Lung (tissue), 16 donors: ENCODE measurements around the gene INPP5E. TPM values are rescaled to one million over a fixed set of nuclear protein-coding genes. Genes with fewer than 3 reads are reported as not detected.

ENCODE experiments used
- ATAC-seq: fragments of 200-7000 bp; cut with Tn5 transposase; one replicate; pipeline ENCODE4 v1.9.1; 2020; ENCODE audit warnings: moderate number of reproducible peaks; ENCODE audit not compliant: insufficient read depth, low FRiP score
- DNase-seq, 3 donors: peaks; one replicate each; pipeline ENCODE4 v3.0.0-alpha.2; 2013 to 2017
- H3K27ac ChIP-seq, 2 donors: one replicate each; pipeline ENCODE4 v1.5.1; 2013; ENCODE audit warnings: mild to moderate bottlenecking in 2 of 2, moderate library complexity in 2 of 2, control low read depth in 1 of 2, inconsistent platforms in 1 of 2, low read depth in 1 of 2, low read length in 1 of 2
- H3K27me3 ChIP-seq, 3 donors: one replicate each; pipeline ENCODE4 v1.5.1; 2013; ENCODE audit warnings: low read length in 2 of 3; ENCODE audit not compliant: control insufficient read depth in 3 of 3, insufficient read depth in 3 of 3
- H3K36me3 ChIP-seq, 4 donors: one replicate each; pipeline ENCODE4 v1.5.1; 2013; ENCODE audit warnings: low read length in 4 of 4, mild to moderate bottlenecking in 1 of 4, moderate library complexity in 1 of 4; ENCODE audit not compliant: control insufficient read depth in 4 of 4, insufficient read depth in 4 of 4
- H3K4me1 ChIP-seq, 5 donors: one replicate each; pipeline ENCODE4 v1.5.1; 2013; ENCODE audit warnings: low read length in 5 of 5, mild to moderate bottlenecking in 2 of 5, moderate library complexity in 1 of 5; ENCODE audit not compliant: control insufficient read depth in 5 of 5, insufficient read depth in 5 of 5
- H3K4me3 ChIP-seq: one replicate; pipeline ENCODE4 v1.5.1; 2013; ENCODE audit warnings: mild to moderate bottlenecking, control low read depth, moderate library complexity
- H3K9ac ChIP-seq, 2 donors: one replicate each; pipeline ENCODE4 v1.5.1; 2013; ENCODE audit warnings: low read length in 2 of 2, control low read depth in 1 of 2; ENCODE audit not compliant: insufficient read depth in 1 of 2
- H3K9me3 ChIP-seq, 4 donors: one replicate each; pipeline ENCODE4 v1.5.1; 2013; ENCODE audit warnings: low read length in 3 of 4, mild to moderate bottlenecking in 1 of 4, moderate library complexity in 1 of 4; ENCODE audit not compliant: control insufficient read depth in 4 of 4, insufficient read depth in 3 of 4
- WGBS, 2 donors: extraction: QIAGEN DNeasy Blood & Tissue Kit; methylation state at CpG; one replicate each; pipeline ENCODE4 v1.1.7; 2013; 5-methylcytosine and 5-hydroxymethylcytosine counted together
- long read RNA-seq, 5 donors: transcript quantifications; one replicate each; lab custom pipeline, GENCODE V29; 2026
- polyA plus RNA-seq, 2 donors: library from polyadenylated mRNA; stranded (reverse); fragments of 200-250 nt; gene quantifications; one replicate each; pipeline ENCODE4 v1.2.1, GENCODE V29; 2013
- total RNA-seq, 2 donors: library from RNA; depleted of rRNA in 1 of 2; stranded (reverse); fragments of >200 nt in 1 of 2; gene quantifications; one replicate each; pipeline ENCODE4 v1.2.1, GENCODE V29; 2014 to 2021
- TF ChIP-seq, protein P1 (sequence below): IDR thresholded peaks from 2 replicates; pipeline ENCODE4 v1.5.1; 2012; ENCODE audit warnings: mild to moderate bottlenecking; ENCODE audit errors: control extremely low read depth, extremely low read depth
- donor health status: control.
- donor health status: control.
- donor health status: Bipolar disorder and iron deficiency.
- donor health status: healthy.
- donor health status: DM: yes; HTN: yes; CAD: no.

Gene INPP5E, protein sequence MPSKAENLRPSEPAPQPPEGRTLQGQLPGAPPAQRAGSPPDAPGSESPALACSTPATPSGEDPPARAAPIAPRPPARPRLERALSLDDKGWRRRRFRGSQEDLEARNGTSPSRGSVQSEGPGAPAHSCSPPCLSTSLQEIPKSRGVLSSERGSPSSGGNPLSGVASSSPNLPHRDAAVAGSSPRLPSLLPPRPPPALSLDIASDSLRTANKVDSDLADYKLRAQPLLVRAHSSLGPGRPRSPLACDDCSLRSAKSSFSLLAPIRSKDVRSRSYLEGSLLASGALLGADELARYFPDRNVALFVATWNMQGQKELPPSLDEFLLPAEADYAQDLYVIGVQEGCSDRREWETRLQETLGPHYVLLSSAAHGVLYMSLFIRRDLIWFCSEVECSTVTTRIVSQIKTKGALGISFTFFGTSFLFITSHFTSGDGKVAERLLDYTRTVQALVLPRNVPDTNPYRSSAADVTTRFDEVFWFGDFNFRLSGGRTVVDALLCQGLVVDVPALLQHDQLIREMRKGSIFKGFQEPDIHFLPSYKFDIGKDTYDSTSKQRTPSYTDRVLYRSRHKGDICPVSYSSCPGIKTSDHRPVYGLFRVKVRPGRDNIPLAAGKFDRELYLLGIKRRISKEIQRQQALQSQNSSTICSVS
- total RNA-seq (10 to 100 TPM in 1 of 2 donors, 1 to 10 TPM in 1; 8.4 to 18.4 TPM), polyA plus RNA-seq (1 to 10 TPM; 7.2 to 8.7 TPM)
- long read RNA-seq, donor 1, full-length matches to known transcripts = 6 of 6 reads
- long read RNA-seq, donor 1, partial matches to known transcripts = 0 of 6 reads
- long read RNA-seq, donor 1, other reads (novel, unspliced or antisense) = 0 of 6 reads
- long read RNA-seq, donor 2, partial matches to known transcripts = 0 of 1 reads
- long read RNA-seq, donor 2, other reads (novel, unspliced or antisense) = 0 of 1 reads
- long read RNA-seq, donor 3, full-length matches to known transcripts = 3 of 3 reads
- long read RNA-seq, donor 3, partial matches to known transcripts = 0 of 3 reads
- long read RNA-seq, donor 3, other reads (novel, unspliced or antisense) = 0 of 3 reads
- long read RNA-seq, donor 4, full-length matches to known transcripts = 4 of 4 reads
- long read RNA-seq, donor 4, partial matches to known transcripts = 0 of 4 reads
- long read RNA-seq, donor 4, other reads (novel, unspliced or antisense) = 0 of 4 reads
- long read RNA-seq, donor 5, full-length matches to known transcripts = 8 of 8 reads
- long read RNA-seq, donor 5, partial matches to known transcripts = 0 of 8 reads
- long read RNA-seq, donor 5, other reads (novel, unspliced or antisense) = 0 of 8 reads

DNA sequence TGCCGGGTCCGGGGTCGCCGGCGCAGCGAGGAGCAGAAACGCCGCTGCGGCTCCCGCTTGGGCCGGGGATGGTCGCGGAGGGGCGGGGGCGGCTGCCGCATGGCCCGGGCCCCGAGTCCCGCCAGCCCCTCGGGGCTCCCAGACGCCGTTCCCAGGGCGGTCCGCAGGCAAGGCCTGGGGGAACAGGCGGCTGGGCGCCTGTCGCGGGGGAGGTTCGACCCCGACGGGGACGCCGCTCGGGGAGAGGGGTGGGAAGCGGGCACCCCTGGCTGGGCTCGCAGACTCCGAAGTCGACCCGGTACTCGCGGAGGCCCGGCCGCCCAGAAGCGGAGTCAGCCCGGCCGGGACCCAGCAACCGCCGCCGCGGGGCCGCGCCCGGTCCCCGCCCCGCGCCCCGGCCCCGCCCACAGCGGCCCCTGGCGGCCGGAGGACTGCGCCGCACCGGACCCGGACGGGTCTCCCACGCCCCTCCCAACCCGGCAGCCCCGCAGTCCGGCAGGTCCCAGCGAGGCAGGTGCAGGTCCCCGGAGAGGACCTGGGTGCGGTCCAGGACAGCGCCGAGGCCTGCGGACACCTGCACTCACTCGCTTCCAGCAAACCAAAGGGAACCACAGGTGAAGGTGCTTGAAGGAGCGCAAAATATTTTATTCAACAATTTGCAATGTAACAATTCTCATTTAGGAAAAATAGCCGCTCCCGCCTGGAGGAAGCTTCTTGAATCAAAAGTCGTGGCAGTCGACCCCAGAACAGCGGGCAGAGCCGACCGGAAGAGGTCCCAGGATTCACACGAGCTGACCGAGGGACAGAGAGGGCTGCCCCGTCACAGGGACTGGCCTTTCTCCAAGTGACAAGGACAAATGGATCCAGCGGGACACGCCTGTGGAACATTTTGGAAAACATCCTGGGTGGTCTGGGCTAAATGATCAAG is at the start of gene INPP5E:
Gene INPP5E (minus strand): TSS at position 365 of the 928 bp plus-strand sequence. CDS start 426 bp downstream, outside the sequence.
- Histone ChIP-seq H3K9me3 (no peaks in the 10 kb centered on the region), H3K27me3 (no peaks in the 10 kb centered on the region), H3K4me3 (peak within 1 kb of the TSS; percentile 78), H3K27ac (peak within 1 kb of the TSS; percentile 55 to 78), H3K9ac (peak within 1 kb of the TSS in 1 of 2 donors; percentile 55), H3K4me1 (peaks cover 4 to 24% (median 11%) of the 10 kb centered on the region in 5 donors), H3K36me3 (peaks cover 5 to 34% (median 21%) of the 10 kb centered on the region in 4 donors)
- 7 to 15% methylated on average over 49 to 90 of the region's 90 CpGs for WGBS, 2 donors
- TF ChIP-seq, protein P1, sequence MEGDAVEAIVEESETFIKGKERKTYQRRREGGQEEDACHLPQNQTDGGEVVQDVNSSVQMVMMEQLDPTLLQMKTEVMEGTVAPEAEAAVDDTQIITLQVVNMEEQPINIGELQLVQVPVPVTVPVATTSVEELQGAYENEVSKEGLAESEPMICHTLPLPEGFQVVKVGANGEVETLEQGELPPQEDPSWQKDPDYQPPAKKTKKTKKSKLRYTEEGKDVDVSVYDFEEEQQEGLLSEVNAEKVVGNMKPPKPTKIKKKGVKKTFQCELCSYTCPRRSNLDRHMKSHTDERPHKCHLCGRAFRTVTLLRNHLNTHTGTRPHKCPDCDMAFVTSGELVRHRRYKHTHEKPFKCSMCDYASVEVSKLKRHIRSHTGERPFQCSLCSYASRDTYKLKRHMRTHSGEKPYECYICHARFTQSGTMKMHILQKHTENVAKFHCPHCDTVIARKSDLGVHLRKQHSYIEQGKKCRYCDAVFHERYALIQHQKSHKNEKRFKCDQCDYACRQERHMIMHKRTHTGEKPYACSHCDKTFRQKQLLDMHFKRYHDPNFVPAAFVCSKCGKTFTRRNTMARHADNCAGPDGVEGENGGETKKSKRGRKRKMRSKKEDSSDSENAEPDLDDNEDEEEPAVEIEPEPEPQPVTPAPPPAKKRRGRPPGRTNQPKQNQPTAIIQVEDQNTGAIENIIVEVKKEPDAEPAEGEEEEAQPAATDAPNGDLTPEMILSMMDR = no peak
- peak; percentile 68 to 83 (median 79) for DNase-seq
- peak; percentile 90 for ATAC-seq

DNA sequence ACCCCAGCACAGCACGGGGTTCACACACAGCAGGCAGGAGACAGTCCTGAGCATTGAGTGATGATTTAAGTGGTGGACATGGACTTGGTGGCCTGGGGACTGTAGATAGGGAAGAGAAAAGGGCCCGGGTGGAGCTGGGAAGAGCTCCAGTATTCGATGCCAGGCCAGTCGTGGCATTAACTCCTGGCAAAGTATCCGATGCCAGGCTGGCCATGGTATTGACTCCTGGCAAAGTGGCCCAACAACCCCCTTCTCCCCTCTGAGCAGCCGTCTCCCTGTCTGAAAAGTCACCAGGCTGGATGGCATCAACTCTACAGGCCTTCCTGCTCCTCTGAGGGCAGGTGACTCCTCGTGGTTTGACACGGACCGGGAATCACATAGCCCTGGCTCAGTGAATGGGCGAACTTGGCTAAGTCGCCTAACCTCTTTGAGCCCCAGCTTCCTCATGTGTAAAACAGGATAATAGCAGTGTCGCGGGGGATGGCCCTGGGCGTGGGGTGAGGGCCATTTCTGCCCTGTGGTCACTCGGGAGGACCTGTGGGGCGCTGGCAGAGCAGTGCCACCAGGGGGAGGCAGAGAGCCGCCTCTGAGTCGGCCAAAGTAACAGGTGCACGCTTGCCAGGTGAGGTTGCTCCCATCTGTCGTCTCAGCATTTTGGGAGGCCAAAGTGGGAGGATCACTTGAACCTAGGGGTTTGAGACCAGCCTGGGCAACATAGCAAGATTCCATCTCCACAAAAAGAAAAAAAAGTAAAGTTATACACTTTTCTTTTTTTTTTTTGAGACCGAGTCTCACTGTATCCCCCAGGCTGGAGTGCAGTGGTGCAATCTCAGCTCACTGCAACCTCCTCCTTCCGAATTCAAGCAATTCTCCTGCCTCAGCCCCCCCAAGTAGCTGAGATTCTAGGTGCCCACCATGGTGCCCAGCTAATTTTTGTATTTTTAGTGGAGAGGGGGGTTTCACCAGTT is 48.9 kb upstream of the INPP5E start:
- Histone ChIP-seq H3K27me3 (no peaks in the 10 kb centered on the region), H3K9me3 (no peaks in the 10 kb centered on the region), H3K4me3 (no peak overlapping the region), H3K27ac (no peak overlapping the region), H3K9ac (no peak overlapping the region), H3K4me1 (peaks cover 0 to 18% (median 3%) of the 10 kb centered on the region in 5 donors), H3K36me3 (no peaks in the 10 kb centered on the region)
- TF ChIP-seq, protein P1 = peak; percentile 95
- 29 to 42% methylated on average over 22 of the region's 22 CpGs for WGBS, 2 donors
- ATAC-seq (peak; percentile 48), DNase-seq (peak; percentile 47 to 53 (median 49))
